DOHH2 (cell line): ENCODE results near the gene TMEM272.

Experiments used
- H3F3A ChIP-seq: fragments of 200-600 bp; sonication (generic), shearing (Covaris generic); 2 replicates; pipeline ENCODE4 v1.6.0; 2016; ENCODE audit warnings: antibody characterized with exemption, mild to moderate bottlenecking; ENCODE audit not compliant: control insufficient read depth, insufficient read depth
- H3K27ac ChIP-seq: fragments of 200-600 bp; sonication (generic); 2 replicates; pipeline ENCODE4 v1.5.1; 2014; ENCODE audit warnings: low read depth, mild to moderate bottlenecking, low read length, moderate library complexity
- H3K27me3 ChIP-seq: fragments of 200-600 bp; sonication (generic); 2 replicates; pipeline ENCODE4 v1.6.1; 2014; ENCODE audit warnings: mild to moderate bottlenecking, low read length, mixed read lengths; ENCODE audit not compliant: control insufficient read depth
- H3K36me3 ChIP-seq: fragments of 200-600 bp; sonication (generic); 2 replicates; pipeline ENCODE4 v1.6.1; 2014; ENCODE audit warnings: mild to moderate bottlenecking, low read length, moderate library complexity, mixed read lengths; ENCODE audit not compliant: control insufficient read depth
- H3K4me1 ChIP-seq: fragments of 200-600 bp; sonication (generic); 2 replicates; pipeline ENCODE4 v1.6.1; 2014; ENCODE audit warnings: mild to moderate bottlenecking, low read length, mixed read lengths; ENCODE audit not compliant: control insufficient read depth
- H3K4me2 ChIP-seq: fragments of 200-600 bp; sonication (generic); 2 replicates; pipeline ENCODE4 v1.6.0; 2014; ENCODE audit warnings: mild to moderate bottlenecking, low read length, moderate library complexity
- H3K4me3 ChIP-seq: fragments of 200-600 bp; sonication (generic); 2 replicates; pipeline ENCODE4 v1.5.1; 2014; ENCODE audit warnings: mild to moderate bottlenecking, low read length, mixed read lengths
- H3K79me2 ChIP-seq: fragments of 200-600 bp; sonication (generic); 2 replicates; pipeline ENCODE4 v1.6.1; 2014; ENCODE audit warnings: mild to moderate bottlenecking, low read length, mixed read lengths; ENCODE audit not compliant: control insufficient read depth
- H3K9me2 ChIP-seq: fragments of 200-600 bp; sonication (generic); replicated peaks from 2 replicates; pipeline ENCODE4 v1.6.1; 2014; ENCODE audit warnings: mild to moderate bottlenecking, low read length, mixed read lengths; ENCODE audit not compliant: control insufficient read depth
- H3K9me3 ChIP-seq: fragments of 200-600 bp; sonication (generic); 2 replicates; pipeline ENCODE4 v1.6.1; 2014; ENCODE audit warnings: antibody characterized with exemption, low read length, mixed read lengths; ENCODE audit not compliant: control insufficient read depth, insufficient read depth
- H4K20me1 ChIP-seq: fragments of 200-600 bp; sonication (generic); 2 replicates; pipeline ENCODE4 v1.6.0; 2014; ENCODE audit warnings: low read depth, mild to moderate bottlenecking, antibody characterized with exemption, low read length, moderate library complexity; ENCODE audit not compliant: control insufficient read depth, insufficient read depth
- CTCF ChIP-seq: fragments of 200-600 bp; sonication (generic); IDR thresholded peaks from one replicate; pipeline ENCODE4 v1.5.1; 2014; ENCODE audit warnings: antibody characterized with exemption, mild to moderate bottlenecking, low read depth, low read length; ENCODE audit not compliant: poor library complexity, severe bottlenecking
- EZH2phosphoT487 ChIP-seq: fragments of 200-600 bp; sonication (generic); IDR thresholded peaks from 2 replicates; pipeline ENCODE4 v1.6.1; 2017; ENCODE audit warnings: borderline replicate concordance, mild to moderate bottlenecking, antibody characterized with exemption, low read length, moderate library complexity, mixed read lengths

Gene TMEM272

GRCh38 chr13:51797664-51798488, 47.1 kb downstream of the TMEM272 start:
- no peaks in the 10 kb centered on the region for H3K9me3 ChIP-seq
- H3K9me2 ChIP-seq, result no peaks in the 10 kb centered on the region
- no peaks in the 10 kb centered on the region for H4K20me1 ChIP-seq
- H3K4me3 ChIP-seq, result no peak overlapping the region
- peaks cover 3% of the 10 kb centered on the region for H3F3A ChIP-seq
- no peak overlapping the region for H3K4me2 ChIP-seq
- H3K36me3 ChIP-seq, result no peaks in the 10 kb centered on the region
- TF ChIP-seq EZH2phosphoT487, result no peak
- peak; percentile 70 for TF ChIP-seq CTCF
- H3K27ac ChIP-seq, result no peak overlapping the region
- H3K79me2 ChIP-seq, result peaks cover 4% of the 10 kb centered on the region; the same call in 1 of the 2 replicates
- H3K4me1 ChIP-seq, result peaks cover 45% of the 10 kb centered on the region
- H3K27me3 ChIP-seq, result no peaks in the 10 kb centered on the region

GRCh38 chr13:51796546-51796945, 48.4 kb downstream of the TMEM272 start:
- Histone ChIP-seq H4K20me1 (no peaks in the 10 kb centered on the region), H3F3A (peaks cover 3% of the 10 kb centered on the region)
- TF ChIP-seq EZH2phosphoT487 (no peak), CTCF (no peak)

GRCh38 chr13:51795419-51795818, 49.6 kb downstream of the TMEM272 start:
- no peaks in the 10 kb centered on the region for H3K9me2 ChIP-seq
- no peaks in the 10 kb centered on the region for H3K79me2 ChIP-seq
- no peaks in the 10 kb centered on the region for H3K9me3 ChIP-seq
- no peaks in the 10 kb centered on the region for H3K27me3 ChIP-seq
- H3K27ac ChIP-seq, result no peak overlapping the region
- TF ChIP-seq CTCF, result no peak
- no peak for TF ChIP-seq EZH2phosphoT487
- H3K36me3 ChIP-seq, result no peaks in the 10 kb centered on the region
- no peaks in the 10 kb centered on the region for H4K20me1 ChIP-seq
- peaks cover 33% of the 10 kb centered on the region for H3K4me1 ChIP-seq
- H3K4me2 ChIP-seq, result no peak overlapping the region; the same call in 1 of the 2 replicates
- peaks cover 3% of the 10 kb centered on the region for H3F3A ChIP-seq
- H3K4me3 ChIP-seq, result no peak overlapping the region

More at GRCh38 chr13:51796546-51796945, 48.4 kb downstream of the TMEM272 start:
- H3K27ac ChIP-seq, result no peak overlapping the region
- H3K4me2 ChIP-seq, result no peak overlapping the region
- H3K27me3 ChIP-seq, result no peaks in the 10 kb centered on the region
- H3K79me2 ChIP-seq, result no peaks in the 10 kb centered on the region
- H3K36me3 ChIP-seq, result no peaks in the 10 kb centered on the region
- H3K4me3 ChIP-seq, result no peak overlapping the region
- H3K9me3 ChIP-seq, result no peaks in the 10 kb centered on the region
- no peaks in the 10 kb centered on the region for H3K9me2 ChIP-seq
- peaks cover 33% of the 10 kb centered on the region for H3K4me1 ChIP-seq
